ENCODE measurements around the gene PCDHA2. TPM values are rescaled to one million over a fixed set of nuclear protein-coding genes. Genes with fewer than 3 reads are reported as not detected.
"Not testable (repeated sequence)": the region's sequence is repeated elsewhere in the genome, so short reads cannot be mapped to it uniquely, and the experiment has no call there.

PCDHA2 gene
- total and polyA plus RNA-seq, 8 donors, result 0.15 to 0.52 (median 0.35) TPM

DNA sequence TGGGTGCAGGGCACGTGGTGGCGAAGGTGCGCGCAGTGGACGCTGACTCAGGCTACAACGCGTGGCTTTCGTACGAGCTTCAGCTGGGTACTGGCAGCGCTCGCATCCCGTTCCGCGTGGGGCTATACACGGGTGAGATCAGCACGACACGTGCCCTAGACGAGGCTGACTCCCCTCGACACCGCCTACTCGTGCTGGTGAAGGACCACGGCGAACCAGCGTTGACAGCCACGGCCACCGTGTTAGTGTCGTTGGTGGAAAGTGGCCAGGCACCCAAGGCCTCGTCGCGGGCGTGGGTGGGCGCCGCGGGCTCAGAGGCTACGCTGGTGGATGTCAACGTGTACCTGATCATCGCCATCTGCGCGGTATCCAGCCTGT lies 2.1 kb downstream of the PCDHA2 start:
- Histone ChIP-seq H3K9me3 (peaks cover 0 to 77% of the 10 kb centered on the region in 2 donors), H3K27me3 (peaks cover 0 to 78% of the 10 kb centered on the region in 2 donors), H3K27ac (no peak overlapping the region), H3K36me3 (no peaks in the 10 kb centered on the region), H3K4me1 (no peaks in the 10 kb centered on the region), H3K4me3 (no peak overlapping the region)
- ATAC-seq, result no peak
- TF ChIP-seq, protein P1, sequence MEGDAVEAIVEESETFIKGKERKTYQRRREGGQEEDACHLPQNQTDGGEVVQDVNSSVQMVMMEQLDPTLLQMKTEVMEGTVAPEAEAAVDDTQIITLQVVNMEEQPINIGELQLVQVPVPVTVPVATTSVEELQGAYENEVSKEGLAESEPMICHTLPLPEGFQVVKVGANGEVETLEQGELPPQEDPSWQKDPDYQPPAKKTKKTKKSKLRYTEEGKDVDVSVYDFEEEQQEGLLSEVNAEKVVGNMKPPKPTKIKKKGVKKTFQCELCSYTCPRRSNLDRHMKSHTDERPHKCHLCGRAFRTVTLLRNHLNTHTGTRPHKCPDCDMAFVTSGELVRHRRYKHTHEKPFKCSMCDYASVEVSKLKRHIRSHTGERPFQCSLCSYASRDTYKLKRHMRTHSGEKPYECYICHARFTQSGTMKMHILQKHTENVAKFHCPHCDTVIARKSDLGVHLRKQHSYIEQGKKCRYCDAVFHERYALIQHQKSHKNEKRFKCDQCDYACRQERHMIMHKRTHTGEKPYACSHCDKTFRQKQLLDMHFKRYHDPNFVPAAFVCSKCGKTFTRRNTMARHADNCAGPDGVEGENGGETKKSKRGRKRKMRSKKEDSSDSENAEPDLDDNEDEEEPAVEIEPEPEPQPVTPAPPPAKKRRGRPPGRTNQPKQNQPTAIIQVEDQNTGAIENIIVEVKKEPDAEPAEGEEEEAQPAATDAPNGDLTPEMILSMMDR (IDR thresholded peaks at IDR 0.05), result no peak
- intact Hi-C loops (cut with DNase I), result no loop called here
- peak in 1 of 4 donors; percentile 77 for DNase-seq

DNA sequence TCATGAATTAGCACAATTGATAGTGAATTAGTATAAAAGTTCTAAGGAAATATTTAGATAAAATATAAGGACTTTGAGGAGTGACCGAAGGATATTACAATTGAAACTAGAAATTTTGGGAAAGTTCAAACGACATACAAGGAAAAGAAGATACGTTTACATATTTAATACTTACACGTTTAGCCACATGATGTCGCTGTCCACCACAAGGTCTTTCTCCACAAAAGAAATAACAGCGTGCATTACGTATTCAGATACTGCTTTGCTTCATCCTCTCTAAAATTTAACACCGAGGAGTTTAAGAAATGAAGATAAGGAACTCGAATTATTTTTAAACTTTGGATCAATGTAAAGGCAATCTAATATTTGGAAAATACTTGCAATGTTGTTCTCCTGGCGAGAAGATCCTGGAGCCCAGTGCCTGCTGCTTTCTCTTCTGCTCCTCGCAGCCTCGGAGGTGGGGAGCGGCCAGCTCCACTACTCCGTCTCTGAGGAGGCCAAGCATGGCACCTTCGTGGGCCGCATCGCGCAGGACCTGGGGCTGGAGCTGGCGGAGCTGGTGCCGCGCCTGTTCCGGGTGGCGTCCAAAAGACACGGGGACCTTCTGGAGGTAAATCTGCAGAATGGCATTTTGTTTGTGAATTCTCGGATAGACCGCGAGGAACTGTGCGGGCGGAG lies 6.3 kb downstream of the PCDHA2 start, which contains the start of gene PCDHA3:
Gene PCDHA3, plus strand, starts transcription at position 242 of the 678 bp plus-strand sequence.
- intact Hi-C loops (cut with DNase I), result no loop called here
- Histone ChIP-seq H3K4me3 (peak within 1 kb of the TSS in 1 of 2 donors; percentile 19), H3K27me3 (peaks cover 0 to 69% of the 10 kb centered on the region in 2 donors), H3K4me1 (no peaks in the 10 kb centered on the region), H3K9me3 (peaks cover 0 to 66% of the 10 kb centered on the region in 2 donors), H3K27ac (no peak within 1 kb of the TSS), H3K36me3 (no peaks in the 10 kb centered on the region)
- TF ChIP-seq, protein P1 (IDR thresholded peaks at IDR 0.05), result no peak
- no peak for ATAC-seq
- peak in 3 of 4 donors; percentile 6 to 55 (median 17) for DNase-seq

DNA sequence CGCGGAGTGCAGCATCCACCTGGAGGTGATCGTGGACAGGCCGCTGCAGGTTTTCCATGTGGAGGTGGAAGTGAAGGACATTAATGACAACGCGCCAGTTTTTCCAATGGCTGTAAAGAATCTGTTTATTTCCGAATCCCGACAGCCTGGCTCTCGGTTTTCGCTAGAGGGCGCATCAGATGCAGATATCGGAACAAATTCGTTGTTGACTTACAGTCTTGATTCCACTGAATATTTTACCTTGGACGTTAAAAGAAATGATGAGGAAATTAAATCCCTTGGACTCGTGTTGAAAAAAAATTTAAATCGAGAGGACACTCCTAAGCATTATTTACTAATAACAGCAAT lies 6.8 kb downstream of the PCDHA2 start:
- peaks cover 0 to 65% of the 10 kb centered on the region in 2 donors for H3K9me3 ChIP-seq
- TF ChIP-seq, protein P1 (IDR thresholded peaks at IDR 0.05), result peak in 1 of 2 donors; percentile 10
- H3K36me3 ChIP-seq, result no peaks in the 10 kb centered on the region
- intact Hi-C loops (cut with DNase I), result no loop called here
- H3K4me3 ChIP-seq, result peak overlapping the region in 1 of 2 donors; percentile 19
- H3K27ac ChIP-seq, result no peak overlapping the region
- H3K4me1 ChIP-seq, result no peaks in the 10 kb centered on the region
- ATAC-seq (no peak), DNase-seq (no peak)
- peaks cover 0 to 69% of the 10 kb centered on the region in 2 donors for H3K27me3 ChIP-seq

- H3K4me1 ChIP-seq; H3K4me3 ChIP-seq; ATAC-seq; H3K36me3 ChIP-seq; H3K27ac ChIP-seq; intact Hi-C loops (cut with DNase I): not testable (repeated sequence)
- peaks cover 0 to 68% of the 10 kb centered on the region in 2 donors for H3K27me3 ChIP-seq
- H3K9me3 ChIP-seq, result peaks cover 0 to 62% of the 10 kb centered on the region in 2 donors
- peak in 1 of 4 donors; percentile 72 for DNase-seq
These were observed 7.7 kb downstream of the PCDHA2 start for GRCh38 chr5:140802381-140802780.

GRCh38 chr5:140802781-140803271 lies 8.2 kb downstream of the PCDHA2 start:
- Histone ChIP-seq H3K4me3 (no peak overlapping the region), H3K27ac (no peak overlapping the region), H3K27me3 (peaks cover 0 to 64% of the 10 kb centered on the region in 2 donors), H3K36me3 (no peaks in the 10 kb centered on the region), H3K4me1 (no peaks in the 10 kb centered on the region), H3K9me3 (peaks cover 0 to 63% of the 10 kb centered on the region in 2 donors)
- DNase-seq (peak in 1 of 4 donors; percentile 65), ATAC-seq (no peak)
- TF ChIP-seq, protein P1 (IDR thresholded peaks at IDR 0.05), result no peak
- intact Hi-C loops (cut with DNase I), result no loop called here
